ENCODE results near the gene SARM1. TPM values are rescaled to one million over a fixed set of nuclear protein-coding genes. Genes with fewer than 3 reads are reported as not detected.

Gene SARM1
- polyA plus RNA-seq, 2 donors, result 3.0 to 4.4 TPM

- Histone ChIP-seq H3K36me3 (ENCODE audit: control insufficient read depth in 2 of 2, insufficient read depth in 2 of 2, low read length in 1 of 2) (peaks cover 15 to 24% of the 10 kb centered on the region in 2 donors), H3K27me3 (ENCODE audit: control insufficient read depth in 1 of 2, insufficient read depth in 2 of 2, low read length in 2 of 2) (no peaks in the 10 kb centered on the region), H3K4me3 (ENCODE audit: low read depth in 1 of 2, low read length in 2 of 2) (no peak within 1 kb of the TSS), H3K27ac (ENCODE audit: low read depth in 2 of 2, low read length in 1 of 2) (no peak within 1 kb of the TSS), H3K4me1 (ENCODE audit: control insufficient read depth in 2 of 2, insufficient read depth in 2 of 2, low read length in 1 of 2) (no peaks in the 10 kb centered on the region), H3K9me3 (ENCODE audit: control insufficient read depth in 2 of 2, insufficient read depth in 1 of 2, low read depth in 1 of 2, low read length in 1 of 2) (no peaks in the 10 kb centered on the region)
- 90 to 92% methylated on average over 12 to 13 of the region's 13 CpGs for WGBS, 2 donors
Observed at GRCh38 chr17:28364665-28365363, 6.7 kb upstream of the SARM1 start, which contains the start of gene SEBOX. Gene SEBOX (minus strand): TSS chr17:28365199. CDS start chr17:28365151, 48 bp downstream.

GRCh38 chr17:28365487-28365886 lies 6.0 kb upstream of the SARM1 start:
- Histone ChIP-seq H3K36me3 (ENCODE audit: control insufficient read depth in 2 of 2, insufficient read depth in 2 of 2, low read length in 1 of 2) (peaks cover 9 to 20% of the 10 kb centered on the region in 2 donors), H3K4me3 (ENCODE audit: low read depth in 1 of 2, low read length in 2 of 2) (no peak overlapping the region), H3K4me1 (ENCODE audit: control insufficient read depth in 2 of 2, insufficient read depth in 2 of 2, low read length in 1 of 2) (no peaks in the 10 kb centered on the region), H3K9me3 (ENCODE audit: control insufficient read depth in 2 of 2, insufficient read depth in 1 of 2, low read depth in 1 of 2, low read length in 1 of 2) (no peaks in the 10 kb centered on the region), H3K27me3 (ENCODE audit: control insufficient read depth in 1 of 2, insufficient read depth in 2 of 2, low read length in 2 of 2) (no peaks in the 10 kb centered on the region), H3K27ac (ENCODE audit: low read depth in 2 of 2, low read length in 1 of 2) (no peak overlapping the region)
- 84 to 92% methylated on average over 3 of the region's 3 CpGs for WGBS, 2 donors

GRCh38 chr17:28366605-28367004 lies 4.9 kb upstream of the SARM1 start:
- 70 to 90% methylated on average over 1 of the region's 1 CpG for WGBS, 2 donors
- H3K4me3 ChIP-seq (ENCODE audit: low read depth in 1 of 2, low read length in 2 of 2), result no peak overlapping the region
- H3K4me1 ChIP-seq (ENCODE audit: control insufficient read depth in 2 of 2, insufficient read depth in 2 of 2, low read length in 1 of 2), result peaks cover 0 to under 1% of the 10 kb centered on the region in 2 donors

GRCh38 chr17:28367641-28368305 lies 3.7 kb upstream of the SARM1 start:
- Histone ChIP-seq H3K4me1 (ENCODE audit: control insufficient read depth in 2 of 2, insufficient read depth in 2 of 2, low read length in 1 of 2) (peaks cover 6 to 13% of the 10 kb centered on the region in 2 donors), H3K27ac (ENCODE audit: low read depth in 2 of 2, low read length in 1 of 2) (no peak overlapping the region), H3K9me3 (ENCODE audit: control insufficient read depth in 2 of 2, insufficient read depth in 1 of 2, low read depth in 1 of 2, low read length in 1 of 2) (no peaks in the 10 kb centered on the region), H3K27me3 (ENCODE audit: control insufficient read depth in 1 of 2, insufficient read depth in 2 of 2, low read length in 2 of 2) (no peaks in the 10 kb centered on the region), H3K36me3 (ENCODE audit: control insufficient read depth in 2 of 2, insufficient read depth in 2 of 2, low read length in 1 of 2) (peaks cover 0 to 8% of the 10 kb centered on the region in 2 donors), H3K4me3 (ENCODE audit: low read depth in 1 of 2, low read length in 2 of 2) (no peak overlapping the region)
- 86 to 89% methylated on average over 21 of the region's 21 CpGs for WGBS, 2 donors

More at GRCh38 chr17:28366605-28367004, 4.9 kb upstream of the SARM1 start:
- Histone ChIP-seq H3K36me3 (ENCODE audit: control insufficient read depth in 2 of 2, insufficient read depth in 2 of 2, low read length in 1 of 2) (peaks cover 0 to 12% of the 10 kb centered on the region in 2 donors), H3K27me3 (ENCODE audit: control insufficient read depth in 1 of 2, insufficient read depth in 2 of 2, low read length in 2 of 2) (no peaks in the 10 kb centered on the region), H3K9me3 (ENCODE audit: control insufficient read depth in 2 of 2, insufficient read depth in 1 of 2, low read depth in 1 of 2, low read length in 1 of 2) (no peaks in the 10 kb centered on the region), H3K27ac (ENCODE audit: low read depth in 2 of 2, low read length in 1 of 2) (no peak overlapping the region)

GRCh38 chr17:28368306-28368831 lies 3.1 kb upstream of the SARM1 start:
- 52 to 69% methylated on average over 5 of the region's 5 CpGs for WGBS, 2 donors
- no peaks in the 10 kb centered on the region for H3K9me3 ChIP-seq (ENCODE audit: control insufficient read depth in 2 of 2, insufficient read depth in 1 of 2, low read depth in 1 of 2, low read length in 1 of 2)
- peaks cover 0 to 7% of the 10 kb centered on the region in 2 donors for H3K36me3 ChIP-seq (ENCODE audit: control insufficient read depth in 2 of 2, insufficient read depth in 2 of 2, low read length in 1 of 2)
- no peak overlapping the region for H3K27ac ChIP-seq (ENCODE audit: low read depth in 2 of 2, low read length in 1 of 2)
- H3K4me1 ChIP-seq (ENCODE audit: control insufficient read depth in 2 of 2, insufficient read depth in 2 of 2, low read length in 1 of 2), result peaks cover 10 to 14% of the 10 kb centered on the region in 2 donors
- no peak overlapping the region for H3K4me3 ChIP-seq (ENCODE audit: low read depth in 1 of 2, low read length in 2 of 2)
- no peaks in the 10 kb centered on the region for H3K27me3 ChIP-seq (ENCODE audit: control insufficient read depth in 1 of 2, insufficient read depth in 2 of 2, low read length in 2 of 2)

- Histone ChIP-seq H3K4me1 (ENCODE audit: control insufficient read depth in 2 of 2, insufficient read depth in 2 of 2, low read length in 1 of 2) (peaks cover 10 to 14% of the 10 kb centered on the region in 2 donors), H3K4me3 (ENCODE audit: low read depth in 1 of 2, low read length in 2 of 2) (no peak overlapping the region), H3K36me3 (ENCODE audit: control insufficient read depth in 2 of 2, insufficient read depth in 2 of 2, low read length in 1 of 2) (peaks cover 0 to 2% of the 10 kb centered on the region in 2 donors), H3K27me3 (ENCODE audit: control insufficient read depth in 1 of 2, insufficient read depth in 2 of 2, low read length in 2 of 2) (no peaks in the 10 kb centered on the region), H3K27ac (ENCODE audit: low read depth in 2 of 2, low read length in 1 of 2) (no peak overlapping the region), H3K9me3 (ENCODE audit: control insufficient read depth in 2 of 2, insufficient read depth in 1 of 2, low read depth in 1 of 2, low read length in 1 of 2) (no peaks in the 10 kb centered on the region)
- WGBS, 2 donors, result 89% methylated on average over 23 of the region's 23 CpGs
Observed at GRCh38 chr17:28368915-28369683, 2.4 kb upstream of the SARM1 start.

GRCh38 chr17:28369684-28370034 lies 1.8 kb upstream of the SARM1 start:
- Histone ChIP-seq H3K27ac (ENCODE audit: low read depth in 2 of 2, low read length in 1 of 2) (no peak overlapping the region), H3K27me3 (ENCODE audit: control insufficient read depth in 1 of 2, insufficient read depth in 2 of 2, low read length in 2 of 2) (no peaks in the 10 kb centered on the region), H3K9me3 (ENCODE audit: control insufficient read depth in 2 of 2, insufficient read depth in 1 of 2, low read depth in 1 of 2, low read length in 1 of 2) (no peaks in the 10 kb centered on the region), H3K36me3 (ENCODE audit: control insufficient read depth in 2 of 2, insufficient read depth in 2 of 2, low read length in 1 of 2) (no peaks in the 10 kb centered on the region), H3K4me1 (ENCODE audit: control insufficient read depth in 2 of 2, insufficient read depth in 2 of 2, low read length in 1 of 2) (peaks cover 10 to 14% of the 10 kb centered on the region in 2 donors), H3K4me3 (ENCODE audit: low read depth in 1 of 2, low read length in 2 of 2) (no peak overlapping the region)
- 58 to 70% methylated on average over 10 of the region's 10 CpGs for WGBS, 2 donors

- H3K4me3 ChIP-seq (ENCODE audit: low read depth in 1 of 2, low read length in 2 of 2), result no peak within 1 kb of the TSS
- peak within 1 kb of the TSS; percentile 16 to 37 for H3K27ac ChIP-seq (ENCODE audit: low read depth in 2 of 2, low read length in 1 of 2)
- no peaks in the 10 kb centered on the region for H3K27me3 ChIP-seq (ENCODE audit: control insufficient read depth in 1 of 2, insufficient read depth in 2 of 2, low read length in 2 of 2)
- H3K9me3 ChIP-seq (ENCODE audit: control insufficient read depth in 2 of 2, insufficient read depth in 1 of 2, low read depth in 1 of 2, low read length in 1 of 2), result no peaks in the 10 kb centered on the region
- H3K36me3 ChIP-seq (ENCODE audit: control insufficient read depth in 2 of 2, insufficient read depth in 2 of 2, low read length in 1 of 2), result no peaks in the 10 kb centered on the region
- WGBS, 2 donors, result 30 to 34% methylated on average over 8 of the region's 8 CpGs
- H3K4me1 ChIP-seq (ENCODE audit: control insufficient read depth in 2 of 2, insufficient read depth in 2 of 2, low read length in 1 of 2), result peaks cover 10 to 14% of the 10 kb centered on the region in 2 donors
Observed at GRCh38 chr17:28370035-28370743, 1.3 kb upstream of the SARM1 start, which contains the start of gene VTN. Gene VTN (minus strand): TSS chr17:28370307. CDS start chr17:28370203, 104 bp downstream.

- no peaks in the 10 kb centered on the region for H3K36me3 ChIP-seq (ENCODE audit: control insufficient read depth in 2 of 2, insufficient read depth in 2 of 2, low read length in 1 of 2)
- H3K4me3 ChIP-seq (ENCODE audit: low read depth in 1 of 2, low read length in 2 of 2), result no peak overlapping the region
- 50 to 61% methylated on average over 1 of the region's 1 CpG for WGBS, 2 donors
- H3K27ac ChIP-seq (ENCODE audit: low read depth in 2 of 2, low read length in 1 of 2), result peak overlapping the region; percentile 16 to 37
- peaks cover 10 to 14% of the 10 kb centered on the region in 2 donors for H3K4me1 ChIP-seq (ENCODE audit: control insufficient read depth in 2 of 2, insufficient read depth in 2 of 2, low read length in 1 of 2)
- no peaks in the 10 kb centered on the region for H3K9me3 ChIP-seq (ENCODE audit: control insufficient read depth in 2 of 2, insufficient read depth in 1 of 2, low read depth in 1 of 2, low read length in 1 of 2)
- no peaks in the 10 kb centered on the region for H3K27me3 ChIP-seq (ENCODE audit: control insufficient read depth in 1 of 2, insufficient read depth in 2 of 2, low read length in 2 of 2)
Observed at GRCh38 chr17:28370744-28371103, 770 bp upstream of the SARM1 start.
